ENCODE measurements around the gene PTPRM.

The PTPRM gene
- total RNA-seq = 6.2 to 30.6 (median 11.9) reads per million in 4 experiments

- no peak for DNase-seq
These were observed at the start of gene PTPRM for GRCh38 chr18:7566567-7567473. Gene PTPRM, plus strand, starts transcription at chr18:7567316. Its CDS starts 503 bp downstream, at chr18:7567819.

GRCh38 chr18:7517852-7518251 lies 49.3 kb upstream of the PTPRM start:
- DNase-seq = no peak

- DNase-seq = no peak
These were observed 46.8 kb upstream of the PTPRM start for GRCh38 chr18:7520200-7520785.

- no peak for DNase-seq
These were observed 45.8 kb upstream of the PTPRM start for GRCh38 chr18:7521226-7521856.

GRCh38 chr18:7523772-7524171 lies 43.3 kb upstream of the PTPRM start:
- DNase-seq = no peak

- no peak for DNase-seq
These were observed 42.3 kb upstream of the PTPRM start for GRCh38 chr18:7524786-7525185.

GRCh38 chr18:7532942-7533341 lies 34.2 kb upstream of the PTPRM start:
- DNase-seq = no peak

- no peak for DNase-seq
These were observed 31.5 kb upstream of the PTPRM start for GRCh38 chr18:7535436-7536205.

- no peak for DNase-seq
These were observed 30.0 kb upstream of the PTPRM start for GRCh38 chr18:7537145-7537544.

GRCh38 chr18:7541835-7542234 lies 25.3 kb upstream of the PTPRM start:
- DNase-seq = no peak

- DNase-seq = no peak
These were observed 22.4 kb upstream of the PTPRM start for GRCh38 chr18:7544686-7545085.

GRCh38 chr18:7545734-7546133 lies 21.4 kb upstream of the PTPRM start:
- no peak for DNase-seq

- DNase-seq = no peak
These were observed 18.9 kb upstream of the PTPRM start for GRCh38 chr18:7548221-7548620.

GRCh38 chr18:7548721-7549120 lies 18.4 kb upstream of the PTPRM start:
- no peak for DNase-seq

GRCh38 chr18:7557973-7558372 lies 9.1 kb upstream of the PTPRM start:
- DNase-seq = no peak

GRCh38 chr18:7558769-7559168 lies 8.3 kb upstream of the PTPRM start:
- DNase-seq = no peak

- no peak for DNase-seq
These were observed 7.3 kb upstream of the PTPRM start for GRCh38 chr18:7559709-7560319.

- no peak for DNase-seq
These were observed 5.1 kb upstream of the PTPRM start for GRCh38 chr18:7561909-7562460.

- DNase-seq = no peak
These were observed 4.6 kb upstream of the PTPRM start for GRCh38 chr18:7562491-7562890.

- DNase-seq = no peak
These were observed 1.4 kb upstream of the PTPRM start for GRCh38 chr18:7565677-7566076.

GRCh38 chr18:7566244-7566566 lies 911 bp upstream of the PTPRM start:
- DNase-seq = no peak

Data from effector CD8-positive, alpha-beta T cell (primary cell).